HEK293 (cell line): ENCODE data around the gene ZC3H18.

Experiments
- CTCF ChIA-PET: fragments of 350-600 bp; formaldehyde crosslinking; extraction: SDS; loops from one replicate; lab custom pipeline; 2021; ENCODE audit warnings: antibody characterized with exemption; lab: Yijun Ruan, JAX
- POLR2A ChIA-PET: fragments of 300-600 bp; formaldehyde crosslinking; extraction: SDS; loops from one replicate; lab custom pipeline; 2020; ENCODE audit warnings: antibody characterized with exemption, inconsistent platforms; lab: Yijun Ruan, JAX
- H3K27ac ChIP-seq: fragments of 200-500 bp; sonication (Bioruptor generic); 2 replicates; pipeline ENCODE4 v1.5.1; 2014; ENCODE audit warnings: low read depth, low read length, control low read depth, inconsistent platforms; ENCODE audit errors: extremely low read depth
- H3K36me3 ChIP-seq, 2 experiments: fragments of 200-500 bp in 1 of 2; sonication (Bioruptor generic) in 1 of 2; 1 replicate in 1 of 2; 2 replicates in 1 of 2; pipeline ENCODE4 v1.5.1; 2014 to 2017; ENCODE audit warnings: inconsistent platforms in 2 of 2, low read length in 2 of 2; ENCODE audit not compliant: control insufficient read depth in 2 of 2, insufficient read depth in 1 of 2
- H3K4me1 ChIP-seq: fragments of 200-500 bp; sonication (Bioruptor generic); 2 replicates; pipeline ENCODE4 v1.5.1; 2014; ENCODE audit warnings: mild to moderate bottlenecking, low read length, inconsistent platforms; ENCODE audit not compliant: control insufficient read depth, insufficient read depth
- H3K4me3 ChIP-seq: 2 replicates; pipeline ENCODE4 v1.5.1; 2011; ENCODE audit warnings: low read depth, mild to moderate bottlenecking, control low read depth, low read length, moderate library complexity
- H3K9me3 ChIP-seq: fragments of 200-500 bp; sonication (Bioruptor generic); 2 replicates; pipeline ENCODE4 v1.5.1; 2014; ENCODE audit warnings: low read depth, low read length, inconsistent platforms; ENCODE audit not compliant: control insufficient read depth, insufficient read depth
- CTCF ChIP-seq: fragments of 450-650 bp; formaldehyde crosslinking; IDR thresholded peaks from 2 replicates; pipeline ENCODE4 v1.5.1; 2016; ENCODE audit warnings: missing biosample characterization, missing genetic modification characterization
- EGR2 ChIP-seq: fragments of 450-650 bp; formaldehyde crosslinking; IDR thresholded peaks from 2 replicates; pipeline ENCODE4 v1.5.1; 2016; ENCODE audit warnings: low read depth, missing biosample characterization, missing genetic modification characterization
- GLIS1 ChIP-seq: fragments of 450-650 bp; formaldehyde crosslinking; IDR thresholded peaks from 2 replicates; pipeline ENCODE4 v1.5.1; 2016; ENCODE audit warnings: missing biosample characterization, missing genetic modification characterization
- GLIS2 ChIP-seq: fragments of 450-650 bp; formaldehyde crosslinking; IDR thresholded peaks from 2 replicates; pipeline ENCODE4 v1.5.1; 2016; ENCODE audit warnings: missing biosample characterization, missing genetic modification characterization
- INSM2 ChIP-seq: fragments of 450-650 bp; formaldehyde crosslinking; IDR thresholded peaks from 2 replicates; pipeline ENCODE4 v1.5.1; 2016; ENCODE audit warnings: missing biosample characterization, missing genetic modification characterization
- PATZ1 ChIP-seq: fragments of 450-650 bp; formaldehyde crosslinking; IDR thresholded peaks from 2 replicates; pipeline ENCODE4 v1.5.1; 2016; ENCODE audit warnings: missing biosample characterization, missing genetic modification characterization
- YY2 ChIP-seq: fragments of 450-650 bp; formaldehyde crosslinking; IDR thresholded peaks from 2 replicates; pipeline ENCODE4 v1.5.1; 2016; ENCODE audit warnings: missing biosample characterization, missing genetic modification characterization
- ZIC2 ChIP-seq: fragments of 450-650 bp; formaldehyde crosslinking; IDR thresholded peaks from 2 replicates; pipeline ENCODE4 v1.5.1; 2016; ENCODE audit warnings: missing biosample characterization, missing genetic modification characterization
- ZNF121 ChIP-seq: fragments of 450-650 bp; formaldehyde crosslinking; IDR thresholded peaks from 2 replicates; pipeline ENCODE4 v1.5.1; 2016; ENCODE audit warnings: missing biosample characterization, missing genetic modification characterization
- ZNF169 ChIP-seq: fragments of 450-650 bp; formaldehyde crosslinking; IDR thresholded peaks from 2 replicates; pipeline ENCODE4 v1.5.1; 2016; ENCODE audit warnings: missing biosample characterization, missing genetic modification characterization
- ZNF184 ChIP-seq: fragments of 450-650 bp; IDR thresholded peaks from 2 replicates; pipeline ENCODE4 v1.5.1; 2018; ENCODE audit warnings: missing biosample characterization, mild to moderate bottlenecking, missing genetic modification characterization
- ZNF350 ChIP-seq: fragments of 450-650 bp; formaldehyde crosslinking; IDR thresholded peaks from 2 replicates; pipeline ENCODE4 v1.5.0; 2017; ENCODE audit warnings: missing biosample characterization, mild to moderate bottlenecking, missing genetic modification characterization
- ZNF48 ChIP-seq: fragments of 450-650 bp; formaldehyde crosslinking; IDR thresholded peaks from 2 replicates; pipeline ENCODE4 v1.5.1; 2016; ENCODE audit warnings: missing biosample characterization, missing genetic modification characterization
- ZNF514 ChIP-seq: fragments of 450-650 bp; formaldehyde crosslinking; IDR thresholded peaks from 2 replicates; pipeline ENCODE4 v1.5.1; 2016; ENCODE audit warnings: missing biosample characterization, missing genetic modification characterization
- ZNF544 ChIP-seq: fragments of 450-650 bp; formaldehyde crosslinking; IDR thresholded peaks from 2 replicates; pipeline ENCODE4 v1.5.0; 2017; ENCODE audit warnings: missing biosample characterization, missing genetic modification characterization
- ZNF596 ChIP-seq: fragments of 450-650 bp; IDR thresholded peaks from 2 replicates; pipeline ENCODE4 v1.5.0; 2018; ENCODE audit warnings: missing biosample characterization, mild to moderate bottlenecking, missing genetic modification characterization, moderate library complexity
- TF ChIP-seq, protein P1 (sequence below): fragments of 450-650 bp; IDR thresholded peaks from 2 replicates; pipeline ENCODE4 v1.5.1; 2018; ENCODE audit warnings: missing biosample characterization, mild to moderate bottlenecking, missing genetic modification characterization

Gene ZC3H18

DNA sequence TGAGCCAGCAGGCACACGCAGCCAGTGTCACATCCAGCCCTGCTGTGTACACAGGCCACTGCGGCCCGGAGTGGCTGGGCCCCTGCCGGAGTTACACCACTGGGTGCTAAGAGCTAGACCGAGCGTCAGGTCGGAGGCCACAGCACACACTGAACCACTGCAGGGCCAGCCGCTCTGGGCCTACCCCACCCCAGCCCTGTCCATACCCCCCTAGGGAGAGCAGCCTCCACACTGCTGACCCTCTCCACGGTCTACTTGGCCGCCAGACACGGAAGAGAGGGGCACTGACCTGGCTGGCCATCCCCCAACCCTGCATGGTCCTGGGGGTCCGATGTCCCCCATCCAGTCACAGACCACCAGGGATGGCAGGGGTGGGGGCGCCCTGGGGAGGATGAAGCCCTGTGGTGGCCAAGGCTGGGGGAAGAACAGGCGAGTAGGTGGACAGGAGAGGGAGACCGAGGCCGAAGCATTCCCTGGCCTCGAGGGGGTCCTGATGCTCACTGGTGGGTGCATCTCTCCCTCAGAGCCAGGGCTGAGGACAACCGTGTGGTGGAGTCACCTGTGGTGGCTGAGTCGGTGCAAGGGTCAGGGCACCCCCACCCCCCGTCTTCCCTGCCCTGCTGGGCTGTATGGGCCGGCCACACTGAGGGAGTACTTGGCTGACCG lies 34.9 kb upstream of the ZC3H18 start:
- POLR2A ChIA-PET, result no interaction called here
- peaks cover 6% of the 10 kb centered on the region; the same call in 1 of the 2 replicates for H3K4me1 ChIP-seq

GRCh38 chr16:88535857-88536222 lies 34.4 kb upstream of the ZC3H18 start:
- H3K36me3 ChIP-seq, result peaks cover 0 to 18% of the 10 kb centered on the region in 2 experiments; a peak in 1 of 3 replicates
- no peak overlapping the region for H3K27ac ChIP-seq
- ChIA-PET POLR2A (interaction anchor here (0.9 kb wide), 2 partner anchors 34 to 83 kb away, joined by 3 to 5 read pairs; partner anchors contain the start of genes ZC3H18 and ZFPM1), CTCF (interaction anchor here (0.8 to 1.0 kb wide), 2 partner anchors 26 to 98 kb away, joined by 3 to 4 read pairs; no protein-coding TSS in a partner anchor)
- H3K4me1 ChIP-seq, result peaks cover 6% of the 10 kb centered on the region; the same call in 1 of the 2 replicates
- TF ChIP-seq GLIS1, result no peak
- no peak for TF ChIP-seq INSM2 (tag by site-specific recombination)
- TF ChIP-seq EGR2, result no peak
- peak; percentile 97 for TF ChIP-seq ZNF121 (tag by site-specific recombination)
- TF ChIP-seq ZNF544 (tag by site-specific recombination), result no peak
- H3K4me3 ChIP-seq, result no peak overlapping the region
- no peaks in the 10 kb centered on the region for H3K9me3 ChIP-seq

More for the DNA sequence above, 34.9 kb upstream of the ZC3H18 start:
- peak overlapping the region; percentile 58; the same call in 1 of the 2 replicates for H3K27ac ChIP-seq
- no peak overlapping the region; the same call in 1 of the 2 replicates for H3K4me3 ChIP-seq
- peaks cover 0 to 18% of the 10 kb centered on the region in 2 experiments; a peak in 1 of 3 replicates for H3K36me3 ChIP-seq
- no peaks in the 10 kb centered on the region for H3K9me3 ChIP-seq
- CTCF ChIA-PET, result interaction anchor here (1.0 kb wide), 1 partner anchor 97 kb away, joined by 3 read pairs; no protein-coding TSS in a partner anchor
- TF ChIP-seq GLIS2 (peak; percentile 48; the same call in 1 of the 2 replicates), ZNF514 (tag by site-specific recombination) (no peak), ZIC2 (tag by site-specific recombination) (peak; percentile 56; the same call in 1 of the 2 replicates), YY2 (no peak)

GRCh38 chr16:88536510-88536909 lies 33.7 kb upstream of the ZC3H18 start:
- CTCF ChIA-PET, result interaction anchor here (0.8 to 1.0 kb wide), 2 partner anchors 26 to 98 kb away, joined by 3 to 4 read pairs; no protein-coding TSS in a partner anchor
- TF ChIP-seq, protein P1, sequence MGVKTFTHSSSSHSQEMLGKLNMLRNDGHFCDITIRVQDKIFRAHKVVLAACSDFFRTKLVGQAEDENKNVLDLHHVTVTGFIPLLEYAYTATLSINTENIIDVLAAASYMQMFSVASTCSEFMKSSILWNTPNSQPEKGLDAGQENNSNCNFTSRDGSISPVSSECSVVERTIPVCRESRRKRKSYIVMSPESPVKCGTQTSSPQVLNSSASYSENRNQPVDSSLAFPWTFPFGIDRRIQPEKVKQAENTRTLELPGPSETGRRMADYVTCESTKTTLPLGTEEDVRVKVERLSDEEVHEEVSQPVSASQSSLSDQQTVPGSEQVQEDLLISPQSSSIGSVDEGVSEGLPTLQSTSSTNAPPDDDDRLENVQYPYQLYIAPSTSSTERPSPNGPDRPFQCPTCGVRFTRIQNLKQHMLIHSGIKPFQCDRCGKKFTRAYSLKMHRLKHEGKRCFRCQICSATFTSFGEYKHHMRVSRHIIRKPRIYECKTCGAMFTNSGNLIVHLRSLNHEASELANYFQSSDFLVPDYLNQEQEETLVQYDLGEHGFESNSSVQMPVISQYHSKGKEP (tag by site-specific recombination), result no peak
- TF ChIP-seq ZNF596 (tag by site-specific recombination), result no peak
- Histone ChIP-seq H3K4me3 (no peak overlapping the region), H3K27ac (no peak overlapping the region), H3K9me3 (no peaks in the 10 kb centered on the region), H3K4me1 (peaks cover 6% of the 10 kb centered on the region; the same call in 1 of the 2 replicates), H3K36me3 (peaks cover 0 to 14% of the 10 kb centered on the region in 2 experiments; a peak in 1 of 3 replicates)
- POLR2A ChIA-PET, result interaction anchor here (0.9 kb wide), 2 partner anchors 34 to 84 kb away, joined by 3 to 5 read pairs; partner anchors contain the start of genes ZC3H18 and ZFPM1

- peaks cover 6% of the 10 kb centered on the region; the same call in 1 of the 2 replicates for H3K4me1 ChIP-seq
- H3K36me3 ChIP-seq, result peaks cover 0 to 11% of the 10 kb centered on the region in 2 experiments; a peak in 1 of 3 replicates
- no peaks in the 10 kb centered on the region for H3K9me3 ChIP-seq
- ChIA-PET POLR2A (interaction anchor here (0.9 kb wide), 1 partner anchor 84 kb away, joined by 3 read pairs; the partner anchor contains the start of gene ZFPM1), CTCF (no interaction called here)
- no peak overlapping the region for H3K4me3 ChIP-seq
- H3K27ac ChIP-seq, result no peak overlapping the region
- TF ChIP-seq GLIS1 (peak; percentile 83), ZNF48 (no peak), ZNF184 (tag by site-specific recombination) (no peak), ZNF514 (tag by site-specific recombination) (no peak), ZNF169 (no peak), CTCF (tag by site-specific recombination) (peak; percentile 70), ZNF350 (no peak), ZIC2 (tag by site-specific recombination) (peak; percentile 60), PATZ1 (tag by site-specific recombination) (peak; percentile 46; the same call in 1 of the 2 replicates)
Observed at GRCh38 chr16:88536971-88537751, 33.0 kb upstream of the ZC3H18 start.
